Activated B cell treated with CpG ODN at 0.5 μM for 24 hours (primary cell): ENCODE data around the gene U2SURP. TPM values are rescaled to one million over a fixed set of nuclear protein-coding genes. Genes with fewer than 3 reads are reported as not detected.

ENCODE experiments used
- ATAC-seq: fragments of 200-7000 bp; cut with Tn5 transposase; one replicate; pipeline ENCODE4 v1.10.0; 2021; ENCODE audit warnings: low read depth, mild to moderate bottlenecking, moderate library complexity
- CTCF ChIA-PET: fragments of 350-600 bp; sonication (Branson Sonifier 250); formaldehyde crosslinking; loops from one replicate; lab custom pipeline; 2021; ENCODE audit warnings: antibody characterized with exemption; lab: Charles Lee
- POLR2A ChIA-PET: fragments of 350-600 bp; sonication (Branson Sonifier 250); formaldehyde crosslinking; loops from one replicate; lab custom pipeline; 2021; ENCODE audit warnings: antibody characterized with exemption; lab: Charles Lee
- DNase-seq: peaks from one replicate; pipeline ENCODE4 v3.0.0; 2022
- H3K27ac Mint-ChIP-seq: one replicate; pipeline ENCODE4 v1.8.0; 2020; ENCODE audit warnings: mixed read lengths
- H3K27me3 Mint-ChIP-seq: one replicate; pipeline ENCODE4 v1.8.0; 2021; ENCODE audit warnings: mixed read lengths
- H3K36me3 Mint-ChIP-seq: one replicate; pipeline ENCODE4 v1.8.0; 2021; ENCODE audit warnings: low read depth, mixed read lengths
- H3K4me1 Mint-ChIP-seq: one replicate; pipeline ENCODE4 v1.8.0; 2021; ENCODE audit warnings: mixed read lengths
- H3K4me3 Mint-ChIP-seq: one replicate; pipeline ENCODE4 v1.8.0; 2020; ENCODE audit warnings: mild to moderate bottlenecking, mixed read lengths
- H3K9me3 Mint-ChIP-seq: one replicate; pipeline ENCODE4 v1.8.0; 2020; ENCODE audit warnings: mixed read lengths
- CTCF ChIP-seq: fragments of 200-600 bp; IDR thresholded peaks from one replicate; pipeline ENCODE4 v1.8.0; 2022; ENCODE audit warnings: antibody characterized with exemption, mild to moderate bottlenecking
- intact Hi-C: fragments of 100-400 bp; cut with micrococcal nuclease; formaldehyde crosslinking; loops from one replicate; pipeline ENCODE4 v1.15.1; 2024
- total RNA-seq: library from RNA; stranded (reverse); gene quantifications from 2 replicates; pipeline ENCODE4 v1.2.3, GENCODE V29; 2022

U2SURP gene
- total RNA-seq, 1 donor from 2014 or later, result 131 TPM

- Mint-ChIP-seq H3K27me3 (peaks cover 5% of the 10 kb centered on the region), H3K4me3 (no peak overlapping the region), H3K27ac (no peak overlapping the region), H3K36me3 (peaks cover 2% of the 10 kb centered on the region), H3K4me1 (peaks cover 3% of the 10 kb centered on the region), H3K9me3 (peaks cover 4% of the 10 kb centered on the region)
- CTCF ChIA-PET, result no interaction called here
- ATAC-seq (no peak), DNase-seq (no peak)
- intact Hi-C loops, result no loop called here
- POLR2A ChIA-PET, result no interaction called here
- TF ChIP-seq CTCF, result no peak
These were observed 98.3 kb downstream of the U2SURP start for GRCh38 chr3:143099690-143100089.

GRCh38 chr3:143100451-143100850 lies 99.1 kb downstream of the U2SURP start:
- ChIA-PET POLR2A (no interaction called here), CTCF (no interaction called here)
- Mint-ChIP-seq H3K9me3 (peaks cover 10% of the 10 kb centered on the region), H3K4me1 (peaks cover 3% of the 10 kb centered on the region), H3K27ac (no peak overlapping the region), H3K36me3 (peaks cover 2% of the 10 kb centered on the region), H3K4me3 (no peak overlapping the region), H3K27me3 (peaks cover 5% of the 10 kb centered on the region)
- no peak for TF ChIP-seq CTCF
- no peak for ATAC-seq
- DNase-seq, result no peak
- intact Hi-C loops, result no loop called here

- intact Hi-C loops, result no loop called here
- Mint-ChIP-seq H3K4me3 (no peak overlapping the region), H3K27ac (no peak overlapping the region), H3K4me1 (peaks cover 3% of the 10 kb centered on the region), H3K27me3 (peaks cover 5% of the 10 kb centered on the region), H3K9me3 (peaks cover 8% of the 10 kb centered on the region), H3K36me3 (peaks cover 7% of the 10 kb centered on the region)
- no peak for TF ChIP-seq CTCF
- ChIA-PET CTCF (no interaction called here), POLR2A (no interaction called here)
- no peak for DNase-seq
- ATAC-seq, result no peak
These were observed 100.5 kb downstream of the U2SURP start for GRCh38 chr3:143101792-143102381.

GRCh38 chr3:143103652-143104051 lies 102.3 kb downstream of the U2SURP start:
- Mint-ChIP-seq H3K36me3 (peaks cover 7% of the 10 kb centered on the region), H3K4me3 (no peak overlapping the region), H3K9me3 (peaks cover 8% of the 10 kb centered on the region), H3K27me3 (peaks cover 5% of the 10 kb centered on the region), H3K4me1 (peaks cover 3% of the 10 kb centered on the region), H3K27ac (no peak overlapping the region)
- DNase-seq (no peak), ATAC-seq (no peak)
- ChIA-PET POLR2A (no interaction called here), CTCF (no interaction called here)
- TF ChIP-seq CTCF, result no peak
- intact Hi-C loops, result no loop called here

- intact Hi-C loops, result no loop called here
- no peak for DNase-seq
- ChIA-PET CTCF (no interaction called here), POLR2A (no interaction called here)
- H3K27me3 Mint-ChIP-seq, result peaks cover 5% of the 10 kb centered on the region
- no peak overlapping the region for H3K27ac Mint-ChIP-seq
- H3K9me3 Mint-ChIP-seq, result peaks cover 8% of the 10 kb centered on the region
- H3K4me1 Mint-ChIP-seq, result peaks cover 3% of the 10 kb centered on the region
- ATAC-seq, result no peak
- no peak for TF ChIP-seq CTCF
- H3K36me3 Mint-ChIP-seq, result peaks cover 7% of the 10 kb centered on the region
- H3K4me3 Mint-ChIP-seq, result no peak overlapping the region
These were observed 103.8 kb downstream of the U2SURP start for GRCh38 chr3:143105170-143105569.
